Right forelimb (tissue), 1 donor: Measurements from ENCODE around the gene SUPT20HL2.
"Not testable (repeated sequence)": the region's sequence is repeated elsewhere in the genome, so short reads cannot be mapped to it uniquely, and the experiment has no call there.

ENCODE experiments used
- DNase-seq: peaks from one replicate; pipeline ENCODE4 v3.0.0-alpha.2; 2018

SUPT20HL2 gene

GRCh38 chrX:24308803-24309202 is 5.1 kb downstream of the SUPT20HL2 start:
- DNase-seq: not testable (repeated sequence)

DNA sequence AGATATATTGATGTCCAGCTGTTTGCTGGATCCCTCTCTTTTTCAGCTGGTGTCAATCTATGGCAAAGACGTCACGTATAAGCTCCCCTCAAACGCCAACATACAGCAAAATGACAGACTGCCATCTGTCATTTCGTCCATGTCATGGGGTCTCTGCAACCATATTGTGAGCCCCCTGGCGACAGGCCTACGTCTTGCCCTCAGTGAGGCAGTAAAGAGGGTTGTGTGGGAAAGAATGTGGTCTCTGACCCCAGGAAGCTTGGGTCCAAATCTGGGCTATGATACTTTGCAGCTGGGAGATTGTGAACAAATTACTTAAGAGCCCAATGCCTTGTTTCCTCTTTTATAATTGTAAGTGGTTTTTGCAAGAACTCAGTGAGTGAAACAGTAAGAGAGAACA is 7.4 kb downstream of the SUPT20HL2 start:
- no peak for DNase-seq

- DNase-seq: no peak
These were observed 8.0 kb downstream of the SUPT20HL2 start for GRCh38 chrX:24305905-24306304.

DNA sequence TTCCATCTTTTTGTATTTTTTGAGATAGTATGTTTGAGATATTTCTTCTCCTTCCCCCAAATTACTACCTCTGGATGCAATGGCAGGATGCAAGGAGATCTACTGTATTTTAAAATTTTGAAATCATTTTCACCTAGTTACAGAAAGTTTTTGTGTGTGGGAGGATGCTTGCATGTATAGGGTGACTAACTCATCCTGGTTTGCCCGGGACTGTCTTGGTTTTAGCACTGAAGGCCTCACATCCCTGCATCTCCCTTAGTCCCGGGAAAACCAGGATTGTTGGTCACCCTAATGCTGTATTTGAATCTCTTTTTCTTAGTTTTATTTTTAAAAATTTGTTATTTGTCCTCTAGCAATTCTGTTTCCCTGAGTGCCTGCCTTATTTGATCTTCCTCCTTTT is 12.1 kb downstream of the SUPT20HL2 start:
- no peak for DNase-seq

DNA sequence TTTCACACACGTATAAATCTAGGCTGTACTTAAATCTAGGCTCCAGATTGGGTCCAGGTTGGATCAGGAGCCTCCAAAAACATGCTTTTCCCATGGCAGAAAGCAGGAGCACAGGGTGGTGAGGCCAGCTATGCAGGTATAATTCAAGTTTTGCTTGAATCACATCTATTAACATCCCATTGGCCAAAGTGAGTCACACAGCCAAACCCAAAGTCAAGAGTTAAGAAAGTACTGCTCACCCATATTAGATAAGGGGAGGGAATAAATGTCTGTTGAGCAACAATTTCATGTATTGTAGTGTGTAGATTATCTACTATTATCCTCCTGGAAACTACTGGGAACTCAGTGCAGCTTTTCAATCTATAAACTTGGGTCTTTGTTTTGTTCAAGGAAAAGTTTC is 12.8 kb downstream of the SUPT20HL2 start:
- no peak for DNase-seq

- no peak for DNase-seq
These were observed 15.7 kb downstream of the SUPT20HL2 start for GRCh38 chrX:24298191-24298590.

GRCh38 chrX:24294619-24295018 is 19.2 kb downstream of the SUPT20HL2 start:
- no peak for DNase-seq

DNA sequence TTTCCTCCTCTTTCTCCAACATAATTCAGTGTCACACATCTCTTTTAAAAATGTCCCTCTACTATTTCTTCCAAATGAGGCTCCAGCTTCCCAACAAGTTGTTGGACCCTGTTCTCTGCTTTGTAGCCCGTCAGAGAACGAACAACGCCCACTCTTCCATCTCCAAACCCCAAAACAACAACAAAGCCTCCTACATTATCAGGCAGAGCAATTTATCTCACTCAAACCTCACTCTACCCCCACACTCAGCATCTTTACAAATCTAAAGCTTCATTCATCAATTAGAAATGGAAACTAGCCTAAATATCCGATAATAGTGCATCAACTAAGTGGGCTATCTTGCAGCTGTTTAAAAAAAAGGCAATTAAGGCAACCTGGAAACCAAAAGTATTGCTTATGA is 20.5 kb downstream of the SUPT20HL2 start:
- DNase-seq: no peak

- no peak for DNase-seq
These were observed 21.5 kb downstream of the SUPT20HL2 start for GRCh38 chrX:24292353-24292752.

DNA sequence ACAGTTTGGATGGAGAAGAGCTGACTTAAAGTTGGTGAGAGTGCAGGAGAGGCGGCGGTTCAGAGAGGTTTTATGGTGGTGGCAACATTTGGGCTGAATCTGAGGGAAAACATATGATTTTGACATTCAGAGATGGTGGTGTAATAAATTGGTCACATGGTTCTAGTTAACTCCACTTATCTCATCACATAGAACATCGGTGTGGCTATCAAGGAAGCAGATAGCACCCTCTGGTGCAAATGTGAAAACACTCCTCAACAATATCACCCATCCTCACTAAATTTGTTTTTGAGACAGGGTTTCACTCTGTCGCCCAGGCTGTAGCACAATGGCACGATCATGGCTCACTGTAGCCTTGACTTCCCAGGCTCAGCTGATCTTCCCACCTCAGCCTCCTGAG is 28.8 kb downstream of the SUPT20HL2 start:
- no peak for DNase-seq

DNA sequence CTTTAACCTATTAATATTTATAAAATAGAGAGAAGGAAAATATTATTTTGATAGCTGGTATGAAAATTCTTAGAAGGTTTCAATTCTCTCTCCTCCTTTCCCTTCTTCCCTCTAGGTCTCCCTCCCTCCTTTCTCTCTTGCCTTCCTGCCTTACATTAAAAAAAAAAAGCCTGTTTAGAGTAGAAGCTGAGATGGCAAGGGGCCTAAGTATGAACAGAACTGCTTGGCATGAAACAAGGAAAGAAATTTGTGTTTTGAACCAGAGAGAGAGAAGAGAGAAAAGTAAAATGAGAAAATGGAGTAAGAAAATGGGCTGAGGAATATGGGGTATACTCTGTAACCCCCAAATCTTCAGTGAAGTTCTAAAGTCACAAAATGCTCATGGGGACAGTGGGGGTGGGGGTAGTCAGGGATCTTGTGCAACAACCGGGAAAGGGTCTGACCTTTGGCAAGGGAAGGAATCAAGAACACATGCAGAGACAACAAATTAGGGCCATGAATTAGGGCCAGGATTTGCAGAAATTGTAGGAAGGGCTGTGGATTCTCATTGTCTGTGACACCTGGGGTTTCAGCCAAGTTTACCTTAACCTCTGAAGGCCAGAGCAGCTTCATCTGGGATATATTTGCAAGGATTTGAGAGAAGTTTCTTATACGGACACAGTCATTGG is 30.6 kb downstream of the SUPT20HL2 start:
- no peak for DNase-seq

GRCh38 chrX:24282381-24283126 is 31.3 kb downstream of the SUPT20HL2 start:
- DNase-seq: peak; percentile 43

DNA sequence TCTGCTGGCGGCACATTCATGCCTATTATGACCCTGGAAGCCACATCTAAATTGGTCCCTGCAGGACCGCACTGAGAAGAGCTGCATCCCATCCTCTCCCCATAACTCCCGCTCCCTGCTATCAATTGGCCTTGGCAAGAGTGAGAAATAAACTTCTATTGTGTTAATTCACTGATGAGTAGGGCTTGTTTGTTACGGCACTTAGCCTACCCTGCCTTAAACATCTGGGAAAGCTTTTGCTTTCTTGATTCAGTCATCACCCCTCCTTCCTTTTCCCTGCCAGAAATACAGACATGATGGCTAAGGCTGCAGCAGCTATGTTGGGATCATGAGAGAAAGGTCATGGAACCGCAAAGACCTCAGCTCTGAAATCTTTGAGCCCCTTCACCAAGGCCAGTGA is 36.5 kb downstream of the SUPT20HL2 start:
- DNase-seq: no peak

DNA sequence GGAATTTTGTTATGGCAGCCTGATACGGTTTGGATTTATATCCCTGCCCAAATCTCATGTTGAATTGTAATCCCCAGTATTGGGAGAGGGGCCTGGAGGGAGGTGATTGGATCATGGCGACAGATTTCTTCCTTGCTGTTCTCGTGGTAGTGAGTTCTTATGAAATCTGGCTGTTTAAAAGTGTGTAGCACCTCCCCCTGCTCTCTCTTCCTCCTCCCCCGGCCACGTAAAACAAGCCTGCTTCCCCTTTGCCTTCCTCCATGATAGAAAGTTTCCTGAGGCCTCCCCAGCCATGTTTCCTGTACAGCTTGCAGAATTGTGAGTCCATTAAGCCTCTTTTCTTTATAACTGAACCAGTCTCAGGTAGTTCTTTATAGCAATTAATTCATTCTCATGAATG is 37.9 kb downstream of the SUPT20HL2 start:
- DNase-seq: no peak

GRCh38 chrX:24271262-24271661 is 42.6 kb downstream of the SUPT20HL2 start:
- DNase-seq: no peak

- no peak for DNase-seq
These were observed 45.1 kb downstream of the SUPT20HL2 start for GRCh38 chrX:24268786-24269185.

GRCh38 chrX:24266996-24267395 is 46.9 kb downstream of the SUPT20HL2 start:
- DNase-seq: no peak

- DNase-seq: no peak
These were observed 49.5 kb downstream of the SUPT20HL2 start for GRCh38 chrX:24264383-24264782.

DNA sequence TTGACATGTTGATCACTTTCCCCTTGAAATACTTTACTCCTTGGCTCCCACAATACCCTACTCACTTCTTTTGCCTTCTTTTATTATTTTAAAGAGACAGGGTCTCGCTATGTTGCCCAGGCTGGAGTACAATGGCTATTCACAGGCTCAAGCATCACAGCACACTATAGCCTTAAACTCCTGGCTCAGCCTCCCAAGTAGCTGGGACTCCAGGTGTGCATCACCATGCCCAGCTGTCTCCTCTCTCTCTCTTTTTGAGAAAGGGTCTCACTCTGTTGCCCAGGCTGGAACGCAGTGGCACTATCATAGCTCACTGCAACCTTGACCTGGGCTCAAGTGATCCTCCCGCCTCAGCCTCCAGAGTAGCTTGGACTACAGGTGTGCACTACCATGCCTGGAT is 51.6 kb downstream of the SUPT20HL2 start:
- DNase-seq: no peak
